ENCODE data around the gene SPRY1.

SPRY1 gene, protein sequence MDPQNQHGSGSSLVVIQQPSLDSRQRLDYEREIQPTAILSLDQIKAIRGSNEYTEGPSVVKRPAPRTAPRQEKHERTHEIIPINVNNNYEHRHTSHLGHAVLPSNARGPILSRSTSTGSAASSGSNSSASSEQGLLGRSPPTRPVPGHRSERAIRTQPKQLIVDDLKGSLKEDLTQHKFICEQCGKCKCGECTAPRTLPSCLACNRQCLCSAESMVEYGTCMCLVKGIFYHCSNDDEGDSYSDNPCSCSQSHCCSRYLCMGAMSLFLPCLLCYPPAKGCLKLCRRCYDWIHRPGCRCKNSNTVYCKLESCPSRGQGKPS

GRCh38 chr4:123396307-123397143 is at the start of gene SPRY1:
SPRY1 (plus strand) TSS chr4:123396795; CDS start chr4:123401592, 4,797 bp downstream.
- peak; percentile 90 to 91 for DNase-seq
- TF ChIP-seq POLR2A (IDR thresholded peaks at IDR 0.05; ENCODE audit: low read length) (peak; percentile 79), GATA1 (IDR thresholded peaks at IDR 0.05; ENCODE audit: low read depth, low read length) (no peak)

- TF ChIP-seq POLR2A (IDR thresholded peaks at IDR 0.05; ENCODE audit: low read length) = no peak
- no peak for TF ChIP-seq GATA1 (IDR thresholded peaks at IDR 0.05; ENCODE audit: low read depth, low read length)
- no peak for DNase-seq
Observed at GRCh38 chr4:123346951-123347350, 49.6 kb upstream of the SPRY1 start.

DNA sequence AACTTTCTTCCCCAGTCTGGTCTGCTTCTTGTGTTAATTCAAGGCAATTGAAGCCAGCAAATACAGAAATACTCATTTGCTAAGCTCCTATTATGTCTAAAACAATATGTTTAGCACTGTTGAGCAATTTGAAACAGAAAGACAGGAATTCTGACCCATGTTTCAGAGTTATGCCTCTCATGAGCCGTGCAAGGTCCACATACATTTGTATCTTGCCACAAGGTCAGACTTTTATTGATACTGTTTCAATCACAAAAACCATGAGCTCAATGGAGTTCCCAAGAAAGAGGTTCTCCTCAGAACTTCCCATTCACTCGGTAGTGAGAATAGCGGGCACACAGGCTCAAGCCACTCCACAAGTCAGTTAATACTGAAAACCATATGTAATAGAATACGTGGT is 47.6 kb upstream of the SPRY1 start:
- TF ChIP-seq GATA1 (IDR thresholded peaks at IDR 0.05; ENCODE audit: low read depth, low read length) (no peak), POLR2A (IDR thresholded peaks at IDR 0.05; ENCODE audit: low read length) (no peak)
- no peak for DNase-seq

GRCh38 chr4:123349421-123350190 is 47.0 kb upstream of the SPRY1 start:
- TF ChIP-seq POLR2A (IDR thresholded peaks at IDR 0.05; ENCODE audit: low read length) (no peak), GATA1 (IDR thresholded peaks at IDR 0.05; ENCODE audit: low read depth, low read length) (peak; percentile 99)
- DNase-seq = peak; percentile 85 to 98

DNA sequence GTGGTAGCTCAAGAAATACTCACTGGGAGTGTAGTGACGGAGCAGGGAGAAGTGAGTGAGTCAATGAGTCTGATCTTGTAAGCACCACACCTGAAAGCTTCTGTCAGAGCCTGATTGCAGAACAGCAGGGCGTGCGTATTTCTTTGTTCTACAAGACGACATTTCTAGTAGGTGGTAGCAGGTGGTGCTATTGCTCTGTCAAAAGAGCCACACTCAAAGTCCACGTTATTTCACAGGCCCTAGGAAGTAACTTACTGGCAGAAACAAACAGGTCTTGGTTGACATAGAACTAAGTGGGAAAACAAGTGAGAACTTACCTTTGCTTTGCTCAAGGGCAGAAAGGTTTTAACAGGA is 46.4 kb upstream of the SPRY1 start:
- peak; percentile 66 to 87 for DNase-seq
- TF ChIP-seq POLR2A (IDR thresholded peaks at IDR 0.05; ENCODE audit: low read length) (no peak), GATA1 (IDR thresholded peaks at IDR 0.05; ENCODE audit: low read depth, low read length) (no peak)

GRCh38 chr4:123350726-123351125 is 45.9 kb upstream of the SPRY1 start:
- TF ChIP-seq POLR2A (IDR thresholded peaks at IDR 0.05; ENCODE audit: low read length) (no peak), GATA1 (IDR thresholded peaks at IDR 0.05; ENCODE audit: low read depth, low read length) (no peak)

GRCh38 chr4:123351713-123352112 is 44.9 kb upstream of the SPRY1 start:
- DNase-seq = no peak
- TF ChIP-seq POLR2A (IDR thresholded peaks at IDR 0.05; ENCODE audit: low read length) = no peak
- TF ChIP-seq GATA1 (IDR thresholded peaks at IDR 0.05; ENCODE audit: low read depth, low read length) = no peak

More at GRCh38 chr4:123350726-123351125, 45.9 kb upstream of the SPRY1 start:
- DNase-seq = no peak

GRCh38 chr4:123352240-123352945 is 44.2 kb upstream of the SPRY1 start:
- no peak for DNase-seq
- TF ChIP-seq POLR2A (IDR thresholded peaks at IDR 0.05; ENCODE audit: low read length) = no peak
- TF ChIP-seq GATA1 (IDR thresholded peaks at IDR 0.05; ENCODE audit: low read depth, low read length) = no peak

DNA sequence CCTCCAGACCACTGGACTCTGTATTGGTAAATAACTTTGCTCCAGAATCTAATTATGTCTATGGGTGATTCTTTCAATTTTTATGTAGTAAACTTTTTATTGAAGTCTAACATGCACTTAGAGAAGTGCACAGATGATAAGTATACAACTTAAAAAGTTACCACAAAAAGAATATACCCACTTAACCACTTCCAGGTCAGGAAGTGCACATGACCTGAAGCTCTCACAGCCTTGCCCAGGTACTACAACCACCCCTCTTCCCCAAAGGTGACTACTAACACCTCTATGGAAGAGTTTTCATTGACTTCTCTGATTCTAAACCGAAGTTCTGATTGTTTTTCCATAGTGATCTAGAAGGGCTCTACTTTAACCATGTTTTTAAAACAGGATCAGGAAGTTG is 43.6 kb upstream of the SPRY1 start:
- no peak for TF ChIP-seq GATA1 (IDR thresholded peaks at IDR 0.05; ENCODE audit: low read depth, low read length)
- TF ChIP-seq POLR2A (IDR thresholded peaks at IDR 0.05; ENCODE audit: low read length) = no peak
- DNase-seq = no peak

DNA sequence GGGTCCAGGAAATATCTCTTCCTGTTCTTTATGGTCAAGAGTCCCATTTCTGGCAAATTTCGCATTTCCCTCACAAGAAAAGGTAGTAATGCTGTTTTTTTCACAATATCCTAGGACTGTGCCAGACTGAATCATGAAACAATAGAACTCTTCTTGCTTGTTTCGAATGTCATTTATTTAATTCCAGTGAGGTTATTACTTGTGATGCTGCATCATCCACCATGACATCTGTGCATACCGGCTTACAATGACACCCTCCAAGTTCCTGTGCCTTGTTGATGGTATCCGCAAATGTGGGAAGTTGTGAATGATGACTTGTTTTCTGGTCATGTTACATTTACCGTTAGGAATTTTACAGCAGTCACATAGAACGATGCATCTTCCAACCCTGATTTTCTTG is 42.9 kb upstream of the SPRY1 start:
- TF ChIP-seq GATA1 (IDR thresholded peaks at IDR 0.05; ENCODE audit: low read depth, low read length) = no peak
- TF ChIP-seq POLR2A (IDR thresholded peaks at IDR 0.05; ENCODE audit: low read length) = no peak
- no peak for DNase-seq

- DNase-seq = no peak
- TF ChIP-seq GATA1 (IDR thresholded peaks at IDR 0.05; ENCODE audit: low read depth, low read length) (no peak), POLR2A (IDR thresholded peaks at IDR 0.05; ENCODE audit: low read length) (no peak)
Observed at GRCh38 chr4:123354701-123355100, 41.9 kb upstream of the SPRY1 start.

GRCh38 chr4:123356921-123357320 is 39.7 kb upstream of the SPRY1 start:
- no peak for DNase-seq
- no peak for TF ChIP-seq POLR2A (IDR thresholded peaks at IDR 0.05; ENCODE audit: low read length)
- TF ChIP-seq GATA1 (IDR thresholded peaks at IDR 0.05; ENCODE audit: low read depth, low read length) = no peak

Data from erythroblast (primary cell).